GM21723 (cell line): ENCODE data around the gene FAM20C.

Source experiments
- ATAC-seq: cut with Tn5 transposase; IDR thresholded peaks from one replicate; pipeline ENCODE4 v1.9.1; 2021; ENCODE audit warnings: mild to moderate bottlenecking, moderate library complexity; ENCODE audit not compliant: unreplicated experiment

FAM20C gene

GRCh38 chr7:191981-192649 is at the start of gene FAM20C:
Gene FAM20C (plus strand): TSS chr7:192571. CDS start chr7:193200, 629 bp downstream.
- no peak for ATAC-seq

GRCh38 chr7:143145-143751 is 49.1 kb upstream of the FAM20C start:
- no peak for ATAC-seq

- ATAC-seq: no peak
Measured at GRCh38 chr7:143811-144453, 48.4 kb upstream of the FAM20C start.

GRCh38 chr7:144454-144826 is 47.9 kb upstream of the FAM20C start:
- no peak for ATAC-seq

GRCh38 chr7:145863-146262 is 46.5 kb upstream of the FAM20C start:
- ATAC-seq: no peak

- no peak for ATAC-seq
Measured at GRCh38 chr7:148543-148931, 43.8 kb upstream of the FAM20C start.

- ATAC-seq: peak; percentile 97
Measured at GRCh38 chr7:148932-149790, 43.2 kb upstream of the FAM20C start.

GRCh38 chr7:149791-150636 is 42.4 kb upstream of the FAM20C start:
- ATAC-seq: peak; percentile 20

GRCh38 chr7:150811-151221 is 41.6 kb upstream of the FAM20C start:
- ATAC-seq: no peak

- ATAC-seq: no peak
Measured at GRCh38 chr7:151346-152050, 40.9 kb upstream of the FAM20C start.

GRCh38 chr7:152702-153391 is 39.5 kb upstream of the FAM20C start:
- ATAC-seq: no peak

- no peak for ATAC-seq
Measured at GRCh38 chr7:153604-154003, 38.8 kb upstream of the FAM20C start.

GRCh38 chr7:154096-154799 is 38.1 kb upstream of the FAM20C start:
- no peak for ATAC-seq

GRCh38 chr7:155469-155900 is 36.9 kb upstream of the FAM20C start:
- no peak for ATAC-seq

- ATAC-seq: no peak
Measured at GRCh38 chr7:156111-157007, 36.0 kb upstream of the FAM20C start.

- ATAC-seq: no peak
Measured at GRCh38 chr7:157008-157310, 35.4 kb upstream of the FAM20C start.

- no peak for ATAC-seq
Measured at GRCh38 chr7:157771-158625, 34.4 kb upstream of the FAM20C start.
